HG02763 (cell line): Measurements from ENCODE around the gene PCSK6.
"Not testable (repeated sequence)": the region's sequence is repeated elsewhere in the genome, so short reads cannot be mapped to it uniquely, and the experiment has no call there.

Experiments
- ATAC-seq: cut with Tn5 transposase; IDR thresholded peaks from one replicate; pipeline ENCODE4 v1.9.1; 2021; ENCODE audit warnings: mild to moderate bottlenecking, moderate library complexity; ENCODE audit not compliant: unreplicated experiment

PCSK6 gene

GRCh38 chr15:101386006-101386405 lies 103.5 kb downstream of the PCSK6 start:
- no peak for ATAC-seq

DNA sequence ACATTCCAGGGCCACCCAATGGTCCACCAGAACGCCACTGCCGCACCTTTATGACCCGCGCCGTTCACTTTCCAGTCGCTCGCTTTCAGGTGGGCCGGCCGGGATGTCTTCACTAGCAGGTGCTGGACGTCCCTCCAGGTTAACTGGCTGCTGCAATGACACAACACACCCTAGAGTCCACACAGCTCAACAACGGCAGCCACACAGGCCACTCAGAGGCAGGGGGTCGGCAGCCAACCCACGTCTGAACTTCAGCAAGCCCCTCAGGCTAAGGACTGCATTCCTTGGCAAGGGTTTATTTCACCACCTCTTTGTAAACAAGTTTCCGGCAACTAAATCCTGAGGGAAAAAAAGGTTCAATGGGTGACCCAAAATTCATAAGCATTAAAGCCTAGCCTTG lies 105.2 kb downstream of the PCSK6 start:
- no peak for ATAC-seq

DNA sequence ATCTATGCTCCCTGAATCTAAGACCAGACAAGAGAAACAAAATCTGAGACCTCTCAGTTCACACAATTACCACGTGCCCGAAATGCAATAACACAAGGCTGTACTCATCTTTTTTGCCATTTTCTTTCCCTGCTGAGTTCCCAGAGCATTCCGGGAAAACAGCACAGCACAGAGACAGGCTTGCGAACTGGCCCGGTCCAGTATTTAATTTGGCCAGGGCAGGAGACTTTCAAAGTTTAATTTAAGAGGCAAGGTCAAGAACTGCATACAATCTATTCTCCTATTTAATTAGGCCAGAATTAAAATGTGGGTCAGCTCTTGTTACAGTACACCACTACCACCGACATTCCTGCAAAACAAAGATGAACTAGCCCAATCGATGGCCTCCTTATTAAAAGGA lies 107.0 kb downstream of the PCSK6 start:
- ATAC-seq: no peak

DNA sequence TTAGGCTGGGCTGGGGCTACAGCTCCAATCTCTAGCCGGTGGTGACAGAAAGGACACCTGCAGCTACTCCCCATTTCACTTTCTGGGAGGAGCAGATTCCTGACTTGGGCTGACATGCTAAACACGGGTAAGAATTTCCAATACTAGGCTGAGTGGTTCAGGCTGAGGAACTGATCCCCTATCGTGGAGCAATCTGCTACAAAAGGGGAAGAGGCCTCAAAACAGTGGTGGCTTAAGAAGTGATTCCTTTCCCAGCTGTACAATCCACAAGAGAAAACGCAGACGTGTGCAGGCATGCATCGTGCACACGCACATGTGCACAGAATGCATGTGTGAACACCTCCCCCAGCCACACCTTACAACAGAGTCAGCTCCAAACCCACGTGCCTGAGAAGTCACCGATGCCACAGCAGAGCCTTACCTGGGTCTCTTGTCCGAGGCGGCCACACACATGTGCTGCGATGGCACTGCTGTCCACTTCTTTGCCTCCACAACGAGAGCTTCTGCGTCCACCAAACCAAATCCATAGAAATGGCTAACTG lies 107.8 kb downstream of the PCSK6 start:
- no peak for ATAC-seq

DNA sequence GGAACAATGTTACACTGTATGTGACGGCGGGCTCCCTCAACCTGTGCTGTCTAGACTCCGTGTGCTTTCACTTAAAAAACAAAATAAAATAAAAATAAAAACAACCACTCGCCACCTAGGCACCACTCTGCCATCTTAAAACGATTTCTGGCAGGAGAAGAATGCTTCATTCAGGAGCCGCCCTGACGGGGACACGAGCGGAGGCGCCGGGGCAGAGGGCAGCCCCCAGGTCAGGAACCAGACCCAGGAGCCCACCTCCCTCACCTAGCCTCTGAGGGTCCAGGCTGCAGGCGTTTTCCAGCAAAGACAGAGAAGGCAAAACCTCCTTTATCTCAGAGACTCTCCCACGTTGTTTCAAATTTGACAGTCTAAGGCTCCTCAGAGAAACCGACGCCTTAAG lies 109.4 kb downstream of the PCSK6 start:
- no peak for ATAC-seq

DNA sequence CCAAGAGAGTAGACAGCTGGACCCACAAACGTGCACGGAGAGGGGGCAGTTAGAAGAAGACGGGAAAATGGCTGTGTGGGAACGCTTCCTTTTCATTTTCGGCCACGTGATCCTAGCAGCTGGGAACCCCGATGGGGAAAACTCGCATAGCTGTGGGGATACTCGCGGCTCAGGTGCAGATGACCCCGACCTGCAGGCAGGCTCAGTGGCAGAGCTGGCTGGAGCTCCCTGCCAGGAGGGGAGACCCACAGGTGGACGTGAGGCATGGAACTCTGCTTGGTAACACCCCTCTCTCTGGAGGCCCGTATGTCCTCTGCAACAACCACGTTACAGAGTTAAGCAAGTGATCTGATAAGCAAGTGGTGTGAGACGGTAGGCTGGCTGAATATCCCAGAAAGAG lies 109.9 kb downstream of the PCSK6 start:
- no peak for ATAC-seq

GRCh38 chr15:101378879-101379278 lies 110.6 kb downstream of the PCSK6 start:
- no peak for ATAC-seq

GRCh38 chr15:101378171-101378755 lies 111.2 kb downstream of the PCSK6 start:
- ATAC-seq: no peak

DNA sequence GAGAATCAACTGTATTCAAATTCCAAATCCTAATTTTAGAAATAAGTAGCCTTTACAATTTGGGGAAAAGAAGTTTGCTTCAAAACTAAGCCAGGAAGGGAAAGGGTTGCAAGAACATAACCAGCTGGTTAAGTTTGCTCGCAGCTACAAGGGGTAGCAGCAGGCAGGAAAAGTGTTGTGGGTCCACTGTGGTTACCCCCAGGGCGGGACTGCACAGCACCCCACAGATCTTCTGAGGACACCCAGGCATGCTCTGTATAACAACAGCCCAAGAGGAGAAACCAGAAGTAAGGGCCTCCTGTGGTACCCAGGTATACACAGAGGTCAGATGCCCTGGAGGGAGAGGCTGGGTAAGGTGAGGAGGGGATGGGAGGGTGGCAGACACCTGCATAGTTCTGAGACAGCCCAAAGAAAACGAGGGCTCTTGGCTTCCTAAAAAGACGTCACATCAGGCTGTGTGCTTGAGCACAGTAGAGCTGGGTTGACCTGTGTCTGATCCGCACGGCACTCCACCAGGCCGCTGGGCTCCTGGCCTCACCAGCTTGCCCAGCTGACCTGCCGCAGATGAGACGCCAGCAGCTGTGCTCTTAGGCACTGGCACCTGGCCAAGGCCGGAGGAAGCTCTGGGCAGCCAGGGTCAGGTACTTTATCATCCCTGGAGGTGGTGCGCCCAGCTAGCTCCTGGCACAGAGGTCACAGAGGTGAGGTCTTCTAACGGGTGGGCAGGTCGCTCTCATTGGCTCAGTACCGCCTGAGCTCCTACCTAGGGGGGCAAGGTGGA lies 112.7 kb downstream of the PCSK6 start:
- no peak for ATAC-seq

DNA sequence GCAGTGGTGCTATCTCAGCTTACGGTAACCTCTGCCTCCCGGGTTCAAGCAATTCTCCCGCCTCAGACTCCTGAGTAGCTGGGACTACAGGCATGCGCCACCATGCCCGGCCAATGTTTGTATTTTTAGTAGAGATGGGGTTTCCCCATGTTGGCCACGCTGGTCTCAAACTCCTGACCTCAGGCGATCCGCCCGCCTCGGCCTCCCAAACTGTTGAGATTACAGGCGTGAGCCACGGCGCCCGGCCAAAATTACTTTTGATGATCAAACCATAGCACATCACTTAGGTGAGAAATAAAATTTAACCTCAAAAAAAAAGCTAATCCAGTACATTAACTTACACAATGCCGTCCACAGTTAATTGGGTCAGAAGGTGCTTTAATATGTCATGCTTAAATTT lies 114.5 kb downstream of the PCSK6 start:
- not testable (repeated sequence) for ATAC-seq

DNA sequence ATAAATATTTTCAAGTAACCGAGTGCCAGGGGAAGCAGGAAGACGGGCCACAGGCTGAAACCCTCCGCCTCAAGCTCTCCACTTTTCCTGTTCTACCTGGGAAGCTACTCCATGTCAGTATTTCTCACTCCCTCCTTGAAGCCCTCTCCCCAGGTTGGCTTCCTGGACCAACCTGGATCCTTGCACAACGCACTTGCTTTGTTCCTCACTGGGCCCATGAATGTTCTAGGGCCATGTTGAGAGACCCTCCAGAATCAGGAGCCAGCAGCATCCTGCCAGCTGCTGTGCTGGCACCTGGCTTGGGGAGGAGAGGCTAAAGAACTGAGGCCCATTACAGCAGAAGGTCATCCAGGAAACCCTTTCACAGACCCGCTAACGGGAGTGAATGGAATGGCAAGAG lies 115.2 kb downstream of the PCSK6 start:
- no peak for ATAC-seq

DNA sequence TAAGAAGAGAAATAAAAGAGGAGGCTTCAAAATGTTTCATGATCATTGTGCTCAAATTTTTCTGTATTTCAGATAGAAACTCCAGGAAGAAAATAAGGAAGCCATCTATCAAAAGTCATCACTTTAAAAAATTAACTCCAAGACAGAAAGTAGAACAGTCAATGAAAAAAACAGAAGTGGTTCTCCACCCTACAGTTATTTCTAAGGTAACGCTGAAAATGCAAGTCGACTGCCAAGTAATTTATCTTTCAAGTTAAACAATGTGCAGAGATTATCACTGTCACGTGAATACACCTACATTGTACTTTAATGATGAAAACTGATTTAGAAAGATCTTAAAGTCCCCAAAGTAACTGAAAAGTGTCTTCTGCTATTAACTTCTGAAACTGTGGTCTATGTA lies 115.9 kb downstream of the PCSK6 start:
- no peak for ATAC-seq

GRCh38 chr15:101372960-101373525 lies 116.5 kb downstream of the PCSK6 start:
- no peak for ATAC-seq

DNA sequence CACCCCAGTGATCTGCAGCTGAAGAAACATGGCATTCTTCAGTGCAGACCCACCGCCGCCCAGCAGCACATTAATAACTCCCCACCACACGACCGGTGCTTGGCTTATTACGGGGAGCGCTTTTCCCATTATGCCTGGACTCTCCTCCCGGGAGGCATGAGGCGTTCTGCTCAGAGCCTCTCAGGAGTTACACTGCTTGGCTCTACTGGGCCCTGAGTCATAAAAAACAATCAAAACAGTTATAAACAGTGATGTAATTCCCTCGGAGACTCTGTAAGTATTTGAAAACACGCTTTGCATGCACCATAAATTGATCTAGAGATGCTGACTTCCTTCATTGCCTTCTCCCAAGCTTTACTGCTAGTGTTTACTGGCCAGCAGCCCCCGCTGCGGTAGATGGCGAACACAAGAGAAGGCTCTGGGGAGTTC lies 117.3 kb downstream of the PCSK6 start:
- ATAC-seq: no peak

GRCh38 chr15:101371519-101371918 lies 118.0 kb downstream of the PCSK6 start:
- ATAC-seq: no peak

DNA sequence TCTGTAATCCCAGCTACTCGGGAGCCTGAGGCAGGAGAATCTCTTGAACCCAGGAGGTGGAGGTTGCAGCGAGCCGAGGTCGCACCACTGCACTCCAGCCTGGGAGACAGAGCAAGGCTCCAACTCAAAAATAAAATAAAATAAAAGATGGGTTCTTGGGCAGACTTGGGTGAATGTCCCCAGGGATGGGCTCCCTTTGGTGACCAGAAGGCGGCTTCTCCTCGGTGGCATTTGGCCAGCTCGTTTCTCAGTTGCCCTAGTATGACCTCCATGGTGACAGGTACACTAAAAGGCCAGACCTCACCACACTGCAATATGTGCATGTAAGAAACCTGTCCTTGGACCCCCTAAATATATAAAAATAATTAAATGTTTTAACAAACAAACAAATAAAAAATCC lies 118.4 kb downstream of the PCSK6 start:
- no peak for ATAC-seq

DNA sequence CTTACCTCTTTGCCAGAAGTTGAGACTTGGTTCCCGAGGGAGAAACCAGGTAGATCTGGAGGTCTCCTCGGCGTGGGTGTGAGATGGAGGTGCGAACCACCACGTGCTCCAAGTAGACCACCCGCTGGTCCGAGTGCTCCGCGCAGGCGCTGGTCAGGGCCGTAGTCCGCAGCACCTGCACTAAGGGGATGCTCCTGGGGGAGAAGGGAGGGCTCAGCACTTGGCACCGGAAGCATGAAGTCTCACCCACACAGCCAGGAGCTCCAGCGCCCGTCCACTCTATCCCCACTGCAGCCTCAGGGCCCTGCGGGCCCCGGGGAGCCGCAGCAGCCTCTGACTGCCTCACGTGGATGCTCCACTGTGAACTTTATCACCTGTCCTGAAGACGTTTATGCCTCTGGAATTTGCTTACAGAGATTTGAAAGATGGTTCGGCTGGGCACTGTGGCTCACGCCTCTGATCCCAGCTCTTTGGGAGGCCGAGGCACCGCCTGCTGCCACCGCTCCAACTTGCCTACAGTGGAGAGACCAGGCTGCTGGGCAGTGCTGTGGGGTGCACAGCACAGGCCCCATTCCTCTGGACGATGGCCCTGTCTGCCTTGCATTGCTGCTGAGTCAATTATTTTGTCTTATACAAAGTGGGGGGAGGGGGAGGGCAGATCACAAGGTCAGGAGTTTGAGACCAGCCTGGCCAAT lies 119.0 kb downstream of the PCSK6 start:
- no peak for ATAC-seq

GRCh38 chr15:101369676-101370075 lies 119.8 kb downstream of the PCSK6 start:
- ATAC-seq: no peak

DNA sequence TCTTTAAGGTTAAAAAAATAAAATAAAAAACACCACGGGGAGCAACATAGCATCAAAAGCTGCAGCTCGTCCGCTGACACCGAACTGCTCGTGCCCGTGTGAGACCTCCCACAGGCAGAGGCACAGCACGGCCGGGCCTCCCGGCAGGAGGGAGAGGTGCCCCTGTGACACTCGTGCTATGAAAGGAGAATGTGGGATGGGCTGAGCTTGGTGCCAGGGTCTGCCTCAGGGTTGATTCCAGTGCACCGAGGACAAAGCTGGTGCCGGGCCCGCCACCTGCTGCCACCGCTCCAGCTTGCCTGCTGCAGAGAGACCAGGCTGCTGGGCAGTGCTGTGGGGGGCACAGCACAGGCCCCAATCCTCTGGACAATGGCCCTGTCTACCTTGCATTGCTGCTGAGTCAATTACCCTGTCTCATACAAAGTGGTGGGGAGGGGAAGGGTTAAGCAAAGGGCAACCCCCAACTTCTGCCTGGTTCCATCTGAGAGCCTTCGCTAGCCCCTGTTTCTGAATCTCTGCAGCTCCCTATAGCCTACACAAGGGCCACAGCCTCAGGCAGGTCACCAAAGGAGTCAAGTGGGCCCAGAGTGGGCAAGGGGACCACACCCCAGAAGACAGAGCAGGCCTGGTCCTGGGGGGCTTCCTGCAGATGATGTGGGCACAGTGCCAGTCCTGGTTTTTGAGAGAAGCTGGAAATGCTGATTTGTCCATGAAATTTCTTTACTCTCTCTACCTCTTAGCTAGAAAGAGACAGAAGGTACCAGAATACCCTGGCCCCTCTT lies 120.5 kb downstream of the PCSK6 start:
- ATAC-seq: no peak

- ATAC-seq: no peak
Observed at GRCh38 chr15:101368086-101368780, 121.3 kb downstream of the PCSK6 start.
